ENCODE measurements around the gene MYEF2. TPM values are rescaled to one million over a fixed set of nuclear protein-coding genes. Genes with fewer than 3 reads are reported as not detected.

The MYEF2 gene
- 8.4 and 16.7 TPM in 2 replicates for total RNA-seq

- DNase-seq: peak; percentile 90
Measured at GRCh38 chr15:48177766-48178647, at the start of gene MYEF2. TSS of gene MYEF2 (minus strand) at chr15:48178295. CDS start at chr15:48178237, 58 bp downstream.

GRCh38 chr15:48225771-48226170, 47.7 kb upstream of the MYEF2 start:
- no peak for DNase-seq

- DNase-seq: no peak
Measured at GRCh38 chr15:48222627-48223026, 44.5 kb upstream of the MYEF2 start.

- no peak for DNase-seq
Measured at GRCh38 chr15:48221885-48222284, 43.8 kb upstream of the MYEF2 start.

GRCh38 chr15:48221261-48221660, 43.2 kb upstream of the MYEF2 start:
- no peak for DNase-seq

GRCh38 chr15:48205981-48206380, 27.9 kb upstream of the MYEF2 start, which contains the start of gene SLC12A1:
TSS of gene SLC12A1 (plus strand) at chr15:48206302. CDS start at chr15:48207720, 1,418 bp downstream.
- DNase-seq: no peak

- DNase-seq: no peak
Measured at GRCh38 chr15:48202068-48202467, 24.0 kb upstream of the MYEF2 start.

GRCh38 chr15:48191574-48192225, 13.6 kb upstream of the MYEF2 start, which contains the start of gene CTXN2:
TSS of gene CTXN2 (plus strand) at chr15:48191665. CDS start at chr15:48201301, 9,636 bp downstream.
- DNase-seq: no peak

GRCh38 chr15:48190932-48191573, 13.0 kb upstream of the MYEF2 start:
- peak; percentile 78 for DNase-seq

- DNase-seq: no peak
Measured at GRCh38 chr15:48186271-48186670, 8.2 kb upstream of the MYEF2 start.

- DNase-seq: no peak
Measured at GRCh38 chr15:48185529-48185928, 7.4 kb upstream of the MYEF2 start.

- no peak for DNase-seq
Measured at GRCh38 chr15:48182749-48183148, 4.7 kb upstream of the MYEF2 start.

GRCh38 chr15:48178648-48178931, 495 bp upstream of the MYEF2 start:
- DNase-seq: no peak

- peak; percentile 84 for DNase-seq
Measured at GRCh38 chr15:48177383-48177765, 721 bp downstream of the MYEF2 start.

GRCh38 chr15:48176957-48177356, 1.1 kb downstream of the MYEF2 start:
- no peak for DNase-seq

- no peak for DNase-seq
Measured at GRCh38 chr15:48176112-48176511, 2.0 kb downstream of the MYEF2 start.

GRCh38 chr15:48175126-48175525, 3.0 kb downstream of the MYEF2 start:
- DNase-seq: no peak

- no peak for DNase-seq
Measured at GRCh38 chr15:48170981-48171380, 7.1 kb downstream of the MYEF2 start.

- DNase-seq: no peak
Measured at GRCh38 chr15:48168616-48169015, 9.5 kb downstream of the MYEF2 start.

GRCh38 chr15:48153526-48153925, 24.6 kb downstream of the MYEF2 start:
- no peak for DNase-seq

- DNase-seq: peak; percentile 93
Measured at GRCh38 chr15:48149858-48150257, 28.2 kb downstream of the MYEF2 start.

GRCh38 chr15:48147358-48147757, 30.7 kb downstream of the MYEF2 start:
- no peak for DNase-seq

- no peak for DNase-seq
Measured at GRCh38 chr15:48145923-48146322, 32.2 kb downstream of the MYEF2 start.

- DNase-seq: peak; percentile 12
Measured at GRCh38 chr15:48144889-48145288, 33.2 kb downstream of the MYEF2 start.
